Glomerular endothelial cell (primary cell): ENCODE data around the gene C22orf39. TPM values are rescaled to one million over a fixed set of nuclear protein-coding genes. Genes with fewer than 3 reads are reported as not detected.

Experiments used
- DNase-seq: peaks from one replicate; pipeline ENCODE4 v3.0.0-alpha.2; 2011; ENCODE audit warnings: low read depth, low spot score; ENCODE audit errors: extremely low read depth
- total RNA-seq: library from RNA; depleted of rRNA; stranded (reverse); fragments of >200 nt; gene quantifications from 2 replicates; pipeline ENCODE4 v1.2.3, GENCODE V29; 2015

C22orf39 gene
- total RNA-seq, 1 donor from 2014 or later, result 32.3 TPM

GRCh38 chr22:19477321-19478044 lies 30.0 kb upstream of the C22orf39 start:
- DNase-seq, result no peak

GRCh38 chr22:19476023-19476422 lies 28.5 kb upstream of the C22orf39 start:
- DNase-seq, result no peak

GRCh38 chr22:19473578-19473977 lies 26.1 kb upstream of the C22orf39 start:
- DNase-seq, result no peak

GRCh38 chr22:19472233-19472632 lies 24.7 kb upstream of the C22orf39 start:
- DNase-seq, result no peak

GRCh38 chr22:19471572-19471971 lies 24.1 kb upstream of the C22orf39 start:
- DNase-seq, result no peak

GRCh38 chr22:19470010-19470409 lies 22.5 kb upstream of the C22orf39 start:
- no peak for DNase-seq

- no peak for DNase-seq
Measured at GRCh38 chr22:19469421-19469820, 21.9 kb upstream of the C22orf39 start.

GRCh38 chr22:19467912-19468311 lies 20.4 kb upstream of the C22orf39 start:
- DNase-seq, result no peak

GRCh38 chr22:19466848-19467752 lies 19.6 kb upstream of the C22orf39 start:
- DNase-seq, result no peak

GRCh38 chr22:19466126-19466716 lies 18.7 kb upstream of the C22orf39 start:
- DNase-seq, result no peak

- no peak for DNase-seq
Measured at GRCh38 chr22:19464975-19465374, 17.5 kb upstream of the C22orf39 start.

GRCh38 chr22:19464546-19464945 lies 17.0 kb upstream of the C22orf39 start:
- no peak for DNase-seq

GRCh38 chr22:19463491-19464469 lies 16.3 kb upstream of the C22orf39 start:
- no peak for DNase-seq

- DNase-seq, result no peak
Measured at GRCh38 chr22:19463008-19463407, 15.5 kb upstream of the C22orf39 start.

- DNase-seq, result no peak
Measured at GRCh38 chr22:19461506-19461905, 14.0 kb upstream of the C22orf39 start.

GRCh38 chr22:19460036-19460435 lies 12.5 kb upstream of the C22orf39 start:
- DNase-seq, result no peak

- no peak for DNase-seq
Measured at GRCh38 chr22:19457828-19458428, 10.4 kb upstream of the C22orf39 start.

GRCh38 chr22:19456541-19456940 lies 9.0 kb upstream of the C22orf39 start:
- no peak for DNase-seq

GRCh38 chr22:19455585-19456370 lies 8.3 kb upstream of the C22orf39 start:
- DNase-seq, result no peak
